IMR-90 (cell line): ENCODE data around the gene IL17REL. TPM values are rescaled to one million over a fixed set of nuclear protein-coding genes. Genes with fewer than 3 reads are reported as not detected.

Source experiments
- ATAC-seq: fragments of 200-7000 bp; cut with Tn5 transposase; 2 replicates; pipeline ENCODE4 v1.9.1; 2020; ENCODE audit warnings: low read depth, mild to moderate bottlenecking, moderate library complexity
- BruUV-seq: library from RNA; stranded (reverse); fragments of 400-500 nt; replicated peaks from 2 replicates; lab custom pipeline; 2021; lab: Mats Ljungman, UMichigan
- CTCF ChIA-PET: fragments of 300-600 bp; formaldehyde crosslinking; extraction: SDS; loops from one replicate; lab custom pipeline; 2021; ENCODE audit warnings: antibody characterized with exemption; lab: Yijun Ruan, JAX
- POLR2A ChIA-PET: fragments of 300-600 bp; sonication (Branson Sonifier 250); formaldehyde crosslinking; loops from one replicate; lab custom pipeline; 2022; ENCODE audit warnings: antibody characterized with exemption; ENCODE audit not compliant: unreplicated experiment; lab: Charles Lee
- DNase-seq: peaks from one replicate; pipeline ENCODE4 v3.0.0; 2013
- H2AFZ ChIP-seq: replicated peaks from 2 replicates; pipeline ENCODE3; 2013; ENCODE audit warnings: low read length, mild to moderate bottlenecking; ENCODE audit not compliant: poor library complexity
- H2AK5ac ChIP-seq: 2 replicates; pipeline ENCODE4 v1.6.1; 2013; ENCODE audit warnings: low read depth, low read length, inconsistent platforms
- H2AK9ac ChIP-seq: replicated peaks from 2 replicates; pipeline ENCODE3; 2013; ENCODE audit warnings: mild to moderate bottlenecking, low read depth, low read length, moderate library complexity; ENCODE audit not compliant: poor library complexity
- H2BK120ac ChIP-seq: 2 replicates; pipeline ENCODE4 v1.6.1; 2013; ENCODE audit warnings: low read depth, low read length, inconsistent platforms
- H2BK15ac ChIP-seq: 3 replicates; pipeline ENCODE4 v1.6.1; 2013; ENCODE audit warnings: low read depth, low read length, inconsistent platforms
- H2BK20ac ChIP-seq: 2 replicates; pipeline ENCODE4 v1.6.1; 2013; ENCODE audit warnings: low read depth, mild to moderate bottlenecking, inconsistent platforms, low read length, moderate library complexity
- H2BK5ac ChIP-seq: 2 replicates; pipeline ENCODE4 v1.6.1; 2013; ENCODE audit warnings: mild to moderate bottlenecking, low read depth, low read length, inconsistent platforms; ENCODE audit not compliant: poor library complexity, severe bottlenecking
- H3K14ac ChIP-seq: replicated peaks from 2 replicates; pipeline ENCODE4 v1.6.1; 2013; ENCODE audit warnings: low read depth, low read length, inconsistent platforms
- H3K18ac ChIP-seq: 2 replicates; pipeline ENCODE4 v1.6.1; 2013; ENCODE audit warnings: low read depth, low read length, control low read depth
- H3K23ac ChIP-seq: 2 replicates; pipeline ENCODE4 v1.6.1; 2013; ENCODE audit warnings: low read depth, low read length, inconsistent platforms
- H3K27ac ChIP-seq: 2 replicates; pipeline ENCODE4 v1.5.1; 2013; ENCODE audit warnings: mild to moderate bottlenecking, control low read depth, low read length; ENCODE audit not compliant: insufficient read depth
- H3K27me3 ChIP-seq: 2 replicates; pipeline ENCODE4 v1.6.1; 2013; ENCODE audit warnings: low read length; ENCODE audit not compliant: control insufficient read depth, insufficient read depth
- H3K36me3 ChIP-seq: 2 replicates; pipeline ENCODE4 v1.6.1; 2013; ENCODE audit warnings: low read length, mixed read lengths; ENCODE audit not compliant: control insufficient read depth, insufficient read depth
- H3K4ac ChIP-seq: 2 replicates; pipeline ENCODE4 v1.6.1; 2013; ENCODE audit warnings: low read depth, low read length, inconsistent platforms
- H3K4me1 ChIP-seq: 2 replicates; pipeline ENCODE4 v1.6.1; 2013; ENCODE audit warnings: low read length, mixed read lengths; ENCODE audit not compliant: control insufficient read depth, insufficient read depth
- H3K4me2 ChIP-seq: 2 replicates; pipeline ENCODE4 v1.6.1; 2013; ENCODE audit warnings: low read depth, mild to moderate bottlenecking, control low read depth, low read length, moderate library complexity
- H3K4me3 ChIP-seq: 2 replicates; pipeline ENCODE4 v1.5.1; 2013; ENCODE audit warnings: low read depth, mild to moderate bottlenecking, control low read depth, low read length, moderate library complexity; ENCODE audit not compliant: insufficient read depth
- H3K56ac ChIP-seq: 2 replicates; pipeline ENCODE4 v1.6.1; 2013; ENCODE audit warnings: low read length, inconsistent platforms; ENCODE audit not compliant: insufficient read depth; ENCODE audit errors: extremely low read depth
- H3K79me1 ChIP-seq, 2 experiments: 2 replicates each; pipeline ENCODE4 v1.6.1; 2013; ENCODE audit warnings: low read length in 2 of 2, inconsistent platforms in 1 of 2, low read depth in 1 of 2
- H3K9ac ChIP-seq: 2 replicates; pipeline ENCODE4 v1.6.1; 2013; ENCODE audit warnings: low read depth, low read length, control low read depth
- H3K9me1 ChIP-seq: 2 replicates; pipeline ENCODE4 v1.6.1; 2013; ENCODE audit warnings: low read length, inconsistent platforms; ENCODE audit not compliant: insufficient read depth
- H3K9me3 ChIP-seq: 2 replicates; pipeline ENCODE4 v1.6.1; 2013; ENCODE audit warnings: low read length; ENCODE audit not compliant: control insufficient read depth, insufficient read depth
- H4K20me1 ChIP-seq: 2 replicates; pipeline ENCODE4 v1.6.1; 2013; ENCODE audit warnings: low read length, inconsistent platforms; ENCODE audit not compliant: insufficient read depth
- H4K5ac ChIP-seq: 2 replicates; pipeline ENCODE4 v1.6.1; 2013; ENCODE audit warnings: mild to moderate bottlenecking, low read depth, low read length, control low read depth
- H4K8ac ChIP-seq, 2 experiments: 2 replicates each; pipeline ENCODE4 v1.6.1; 2013; ENCODE audit warnings: low read depth in 2 of 2, low read length in 2 of 2, control low read depth in 1 of 2, inconsistent platforms in 1 of 2
- H4K91ac ChIP-seq: 2 replicates; pipeline ENCODE4 v1.6.1; 2013; ENCODE audit warnings: low read depth, low read length, inconsistent platforms; ENCODE audit not compliant: insufficient read depth
- MAFK ChIP-seq: IDR thresholded peaks from 2 replicates; pipeline ENCODE4 v1.6.1; 2012; ENCODE audit warnings: low read depth, low read length, improper control_type of control experiment
- MAZ ChIP-seq: IDR thresholded peaks from 2 replicates; pipeline ENCODE4 v1.6.1; 2012; ENCODE audit warnings: low read depth, mild to moderate bottlenecking, low read length, improper control_type of control experiment, moderate library complexity, borderline replicate concordance
- NFE2L2 ChIP-seq: fragments of 150-350 bp; IDR thresholded peaks from 2 replicates; pipeline ENCODE4 v1.6.1; 2016; ENCODE audit warnings: low read depth, mild to moderate bottlenecking, low read length
- SMC3 ChIP-seq: fragments of 150-350 bp; IDR thresholded peaks from 2 replicates; pipeline ENCODE4 v1.6.1; 2016; ENCODE audit warnings: low read depth, mild to moderate bottlenecking, antibody characterized with exemption, low read length, moderate library complexity
- WGBS, 2 experiments: methylation state at CpG; one replicate each; pipeline versions ENCODE4 v1.1.5 to v1.1.7; 2013; ENCODE audit warnings: missing lambda C conversion rate in 2 of 2; ENCODE audit not compliant: insufficient read length in 1 of 2; ENCODE audit errors: extremely low coverage in 2 of 2; 5-methylcytosine and 5-hydroxymethylcytosine counted together
- dilution Hi-C: fragments of 300-500 bp; cut with HindIII; formaldehyde crosslinking; loops from one replicate; pipeline ENCODE4 v1.14.3; 2018; ENCODE audit warnings: low sequenced_read_pairs; ENCODE audit not compliant: unreplicated experiment
- in situ Hi-C: fragments of 300-500 bp; cut with MboI; formaldehyde crosslinking; loops from 3 replicates; pipeline ENCODE4 v1.14.3; 2019; ENCODE audit warnings: low sequenced_read_pairs, inconsistent platforms, mixed read lengths
- intact Hi-C: fragments of 100-400 bp; cut with micrococcal nuclease; formaldehyde crosslinking; loops from 2 replicates; pipeline ENCODE4 v1.10.0; 2022
- polyA plus RNA-seq, 3 experiments: library from polyadenylated mRNA; depleted of rRNA; stranded (reverse); fragments of >200 nt; gene quantifications; 2 replicates each; pipeline ENCODE4 v1.2.3, GENCODE V29; 2012; ENCODE audit warnings: low replicate concordance in 1 of 3
- total RNA-seq: library from RNA; depleted of rRNA; stranded (reverse); fragments of >200 nt; gene quantifications from 2 replicates; pipeline ENCODE4 v1.2.3, GENCODE V29; 2012
- TF ChIP-seq, protein P1 (sequence below): conservative IDR thresholded peaks from 2 replicates; pipeline ENCODE4 v1.5.1; 2012; ENCODE audit warnings: mild to moderate bottlenecking, low read depth, low read length, improper control_type of control experiment

Gene IL17REL
- total and polyA plus RNA-seq, 2 of the 4 experiments (the other 2 are of a cell fraction) = not detected

DNA sequence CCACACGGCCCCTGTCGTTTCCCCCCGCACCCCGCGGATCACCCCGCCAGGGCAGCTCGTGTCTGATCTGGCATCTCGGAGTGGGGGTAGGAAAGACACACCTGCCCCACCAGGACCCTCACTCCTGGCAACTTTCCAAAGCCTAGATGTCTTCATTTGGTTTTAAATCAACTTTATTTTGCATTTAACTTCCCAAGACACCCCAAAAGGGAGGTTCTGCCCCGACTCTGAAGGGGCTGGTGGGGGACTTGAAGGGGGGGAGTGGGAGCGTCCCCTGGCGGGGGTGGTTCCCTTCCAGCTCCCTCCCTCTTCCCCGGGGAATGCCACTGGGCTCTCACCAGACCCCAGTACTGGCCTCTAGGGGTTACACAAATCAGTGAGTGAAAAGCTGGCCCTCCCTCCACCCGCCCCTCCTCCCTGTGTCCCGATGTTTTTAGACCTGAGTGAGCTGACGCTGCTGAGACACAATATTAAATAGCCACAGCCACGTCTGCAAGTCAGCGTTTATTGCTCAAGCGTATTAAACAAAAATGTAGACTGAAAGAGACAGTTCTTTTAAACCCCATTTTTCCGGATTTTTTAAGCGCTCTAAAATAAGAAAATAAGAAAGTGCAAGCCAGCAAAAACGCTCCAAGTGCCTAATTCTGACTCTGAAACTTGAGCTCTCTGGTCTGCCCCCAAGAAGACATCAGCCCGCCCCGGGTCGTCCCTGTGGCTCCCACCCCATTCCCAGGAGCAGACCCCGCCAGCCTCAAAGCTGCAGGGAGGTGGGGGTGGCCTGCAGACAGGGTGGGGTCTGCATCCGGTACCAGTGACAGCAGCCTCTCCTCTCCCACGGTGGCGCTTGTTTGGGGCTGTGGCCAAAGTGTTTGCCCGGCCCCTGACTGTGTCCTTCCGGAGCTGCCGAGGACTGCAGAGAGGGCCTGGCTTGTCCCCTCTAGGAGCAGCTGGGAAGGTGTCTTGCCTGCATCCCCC lies 46.6 kb upstream of the IL17REL start:
- Histone ChIP-seq H3K36me3 (no peaks in the 10 kb centered on the region), H3K18ac (no peak overlapping the region; the same call in 1 of the 2 replicates), H2BK120ac (no peak overlapping the region), H3K9me3 (peaks cover 2% of the 10 kb centered on the region), H3K23ac (no peak overlapping the region), H3K4me3 (no peak overlapping the region), H4K91ac (no peak overlapping the region), H2AK5ac (no peak overlapping the region), H3K56ac (no peak overlapping the region), H4K20me1 (no peaks in the 10 kb centered on the region), H3K4me1 (peaks cover 6% of the 10 kb centered on the region; the same call in 1 of the 2 replicates), H2BK20ac (no peak overlapping the region), H3K14ac (no peak overlapping the region), H3K27ac (no peak overlapping the region), H2AFZ (peak overlapping the region; percentile 71), H3K4me2 (peak overlapping the region; percentile 23; the same call in 1 of the 2 replicates), H3K27me3 (peaks cover 43% of the 10 kb centered on the region), H3K9ac (no peak overlapping the region; the same call in 1 of the 2 replicates), H2BK15ac (no peak overlapping the region), H4K5ac (no peak overlapping the region; the same call in 1 of the 2 replicates), H2AK9ac (no peak overlapping the region), H4K8ac (no peak overlapping the region), H2BK5ac (no peak overlapping the region), H3K9me1 (no peaks in the 10 kb centered on the region), H3K79me1 (no peaks in the 10 kb centered on the region), H3K4ac (no peak overlapping the region)
- intact Hi-C loops = no loop called here
- no TSS peak for BruUV-seq
- dilution Hi-C loops = no loop called here
- DNase-seq (peak; percentile 20), ATAC-seq (peak; percentile 76)
- CTCF ChIA-PET = no interaction called here
- in situ Hi-C loops = no loop called here
- no peak for TF ChIP-seq NFE2L2
- TF ChIP-seq MAFK = peak; percentile 81
- TF ChIP-seq SMC3 = no peak
- TF ChIP-seq, protein P1, sequence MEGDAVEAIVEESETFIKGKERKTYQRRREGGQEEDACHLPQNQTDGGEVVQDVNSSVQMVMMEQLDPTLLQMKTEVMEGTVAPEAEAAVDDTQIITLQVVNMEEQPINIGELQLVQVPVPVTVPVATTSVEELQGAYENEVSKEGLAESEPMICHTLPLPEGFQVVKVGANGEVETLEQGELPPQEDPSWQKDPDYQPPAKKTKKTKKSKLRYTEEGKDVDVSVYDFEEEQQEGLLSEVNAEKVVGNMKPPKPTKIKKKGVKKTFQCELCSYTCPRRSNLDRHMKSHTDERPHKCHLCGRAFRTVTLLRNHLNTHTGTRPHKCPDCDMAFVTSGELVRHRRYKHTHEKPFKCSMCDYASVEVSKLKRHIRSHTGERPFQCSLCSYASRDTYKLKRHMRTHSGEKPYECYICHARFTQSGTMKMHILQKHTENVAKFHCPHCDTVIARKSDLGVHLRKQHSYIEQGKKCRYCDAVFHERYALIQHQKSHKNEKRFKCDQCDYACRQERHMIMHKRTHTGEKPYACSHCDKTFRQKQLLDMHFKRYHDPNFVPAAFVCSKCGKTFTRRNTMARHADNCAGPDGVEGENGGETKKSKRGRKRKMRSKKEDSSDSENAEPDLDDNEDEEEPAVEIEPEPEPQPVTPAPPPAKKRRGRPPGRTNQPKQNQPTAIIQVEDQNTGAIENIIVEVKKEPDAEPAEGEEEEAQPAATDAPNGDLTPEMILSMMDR = 0 out of 2 replicates have a peak, but pooled peaks have one; percentile 9
- no peak for TF ChIP-seq MAZ
- POLR2A ChIA-PET = interaction anchor here (0.6 kb wide), 1 partner anchor 137 kb away, joined by 6 read pairs; no protein-coding TSS in a partner anchor
- WGBS, 2 experiments = 0% methylated on average over 2 of the region's 31 CpGs; no CpG with 5 or more reads in 1 of the 2 experiments
